DND-41 (cell line): ENCODE data around the gene DOCK7.

ENCODE experiments used
- EZH2 ChIP-seq: IDR thresholded peaks from 3 replicates; pipeline ENCODE4 v1.6.1; 2012; ENCODE audit warnings: borderline replicate concordance, low read depth, mild to moderate bottlenecking, moderate library complexity, low read length, inconsistent platforms; ENCODE audit not compliant: severe bottlenecking
- TF ChIP-seq, protein P1 (sequence below): IDR thresholded peaks from 2 replicates; pipeline ENCODE4 v1.5.1; 2012; ENCODE audit warnings: borderline replicate concordance, low read length, moderate library complexity, mild to moderate bottlenecking; ENCODE audit not compliant: poor library complexity, severe bottlenecking; ENCODE audit errors: extremely low read depth

DNA sequence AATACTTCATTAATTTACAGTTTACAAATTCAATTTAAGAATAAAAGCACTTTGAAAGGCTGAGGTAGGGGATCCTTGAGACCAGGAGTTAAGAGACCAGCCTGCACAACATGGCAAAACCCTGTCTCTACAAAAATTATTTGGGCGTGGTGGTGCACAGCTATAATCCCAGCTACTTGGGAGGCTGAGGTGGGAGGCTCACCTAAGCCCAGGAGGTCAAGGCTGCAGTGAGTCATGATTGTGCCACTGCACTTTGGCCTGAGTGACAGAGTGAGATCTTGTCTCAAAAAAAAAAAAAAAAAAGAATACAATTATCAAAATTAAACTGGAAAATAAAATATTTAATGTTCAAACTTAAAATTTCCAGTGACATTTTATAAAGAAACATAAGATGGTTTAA, 179.2 kb downstream of the DOCK7 start:
- no peak for TF ChIP-seq EZH2
- TF ChIP-seq, protein P1, sequence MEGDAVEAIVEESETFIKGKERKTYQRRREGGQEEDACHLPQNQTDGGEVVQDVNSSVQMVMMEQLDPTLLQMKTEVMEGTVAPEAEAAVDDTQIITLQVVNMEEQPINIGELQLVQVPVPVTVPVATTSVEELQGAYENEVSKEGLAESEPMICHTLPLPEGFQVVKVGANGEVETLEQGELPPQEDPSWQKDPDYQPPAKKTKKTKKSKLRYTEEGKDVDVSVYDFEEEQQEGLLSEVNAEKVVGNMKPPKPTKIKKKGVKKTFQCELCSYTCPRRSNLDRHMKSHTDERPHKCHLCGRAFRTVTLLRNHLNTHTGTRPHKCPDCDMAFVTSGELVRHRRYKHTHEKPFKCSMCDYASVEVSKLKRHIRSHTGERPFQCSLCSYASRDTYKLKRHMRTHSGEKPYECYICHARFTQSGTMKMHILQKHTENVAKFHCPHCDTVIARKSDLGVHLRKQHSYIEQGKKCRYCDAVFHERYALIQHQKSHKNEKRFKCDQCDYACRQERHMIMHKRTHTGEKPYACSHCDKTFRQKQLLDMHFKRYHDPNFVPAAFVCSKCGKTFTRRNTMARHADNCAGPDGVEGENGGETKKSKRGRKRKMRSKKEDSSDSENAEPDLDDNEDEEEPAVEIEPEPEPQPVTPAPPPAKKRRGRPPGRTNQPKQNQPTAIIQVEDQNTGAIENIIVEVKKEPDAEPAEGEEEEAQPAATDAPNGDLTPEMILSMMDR: no peak
